Karpas-422 (cell line): ENCODE measurements around the gene UBE2QL1. TPM values are rescaled to one million over a fixed set of nuclear protein-coding genes. Genes with fewer than 3 reads are reported as not detected.

Experiments
- DNase-seq: peaks from one replicate; pipeline ENCODE4 v3.0.0-alpha.2; 2015
- H2AFZ ChIP-seq: fragments of 200-600 bp; sonication (generic); 2 replicates; pipeline ENCODE4 v1.6.1; 2014; ENCODE audit warnings: antibody characterized with exemption, low read length, mixed read lengths
- H3K27ac ChIP-seq: fragments of 200-600 bp; sonication (generic); 2 replicates; pipeline ENCODE4 v1.5.1; 2014; ENCODE audit warnings: mild to moderate bottlenecking, low read length, moderate library complexity
- H3K27me3 ChIP-seq: fragments of 200-600 bp; sonication (generic); 2 replicates; pipeline ENCODE4 v1.6.1; 2014; ENCODE audit warnings: low read length, mixed read lengths
- H3K36me3 ChIP-seq: fragments of 200-600 bp; sonication (generic); 2 replicates; pipeline ENCODE4 v1.6.1; 2014; ENCODE audit warnings: low read length, mixed read lengths; ENCODE audit not compliant: insufficient read depth
- H3K4me1 ChIP-seq: fragments of 200-600 bp; sonication (generic); 2 replicates; pipeline ENCODE4 v1.6.1; 2014; ENCODE audit warnings: mild to moderate bottlenecking, low read length, mixed read lengths
- H3K4me2 ChIP-seq: fragments of 200-600 bp; sonication (generic); 2 replicates; pipeline ENCODE4 v1.6.1; 2014; ENCODE audit warnings: low read length, low read depth, mild to moderate bottlenecking; ENCODE audit not compliant: poor library complexity, severe bottlenecking
- H3K4me3 ChIP-seq: fragments of 200-600 bp; sonication (generic); 2 replicates; pipeline ENCODE4 v1.5.1; 2014; ENCODE audit warnings: mild to moderate bottlenecking, antibody characterized with exemption, low read length, mixed read lengths
- H3K79me2 ChIP-seq: fragments of 200-600 bp; sonication (generic); 2 replicates; pipeline ENCODE4 v1.6.1; 2014; ENCODE audit warnings: mild to moderate bottlenecking, low read length, mixed read lengths
- H3K9ac ChIP-seq: fragments of 200-600 bp; sonication (generic); 2 replicates; pipeline ENCODE4 v1.6.0; 2014; ENCODE audit warnings: low read length
- H3K9me2 ChIP-seq: fragments of 200-600 bp; sonication (generic), shearing (Covaris generic); replicated peaks from 2 replicates; pipeline ENCODE4 v1.6.0; 2014; ENCODE audit warnings: mild to moderate bottlenecking, low read length, moderate library complexity; ENCODE audit not compliant: insufficient read depth
- H3K9me3 ChIP-seq: fragments of 300-700, 200-600 bp; sonication (generic); 2 replicates; pipeline ENCODE4 v1.6.1; 2014; ENCODE audit warnings: low read length, mixed read lengths
- H4K20me1 ChIP-seq: fragments of 200-600 bp; sonication (generic); 2 replicates; pipeline ENCODE4 v1.6.1; 2014; ENCODE audit warnings: mild to moderate bottlenecking, antibody characterized with exemption, low read length, low read depth; ENCODE audit not compliant: insufficient read depth
- total RNA-seq: library from RNA; depleted of rRNA; stranded (reverse); fragments of >200 nt; shearing (Covaris generic); gene quantifications from 2 replicates; pipeline ENCODE4 v1.2.3, GENCODE V29; 2014; ENCODE audit warnings: low replicate concordance

The UBE2QL1 gene
- total RNA-seq, 1 experiment from 2014 or later: not detected

- no peaks in the 10 kb centered on the region for H3K79me2 ChIP-seq
- no peaks in the 10 kb centered on the region for H3K9me2 ChIP-seq
- H2AFZ ChIP-seq: no peak overlapping the region
- no peak overlapping the region for H3K27ac ChIP-seq
- no peak for DNase-seq
- no peak overlapping the region for H3K9ac ChIP-seq
- no peaks in the 10 kb centered on the region for H4K20me1 ChIP-seq
- no peaks in the 10 kb centered on the region for H3K9me3 ChIP-seq
- H3K4me3 ChIP-seq: no peak overlapping the region
- peaks cover 2% of the 10 kb centered on the region; the same call in 1 of the 2 replicates for H3K27me3 ChIP-seq
- no peak overlapping the region for H3K4me2 ChIP-seq
- H3K4me1 ChIP-seq: no peaks in the 10 kb centered on the region
- no peaks in the 10 kb centered on the region for H3K36me3 ChIP-seq
These were observed 6.0 kb downstream of the UBE2QL1 start for GRCh38 chr5:6454628-6455053.

GRCh38 chr5:6455571-6456200 is 7.0 kb downstream of the UBE2QL1 start:
- Histone ChIP-seq H3K9me3 (no peaks in the 10 kb centered on the region), H3K36me3 (no peaks in the 10 kb centered on the region), H3K27ac (no peak overlapping the region), H3K4me3 (no peak overlapping the region), H3K9me2 (no peaks in the 10 kb centered on the region), H3K4me2 (no peak overlapping the region), H3K9ac (no peak overlapping the region), H4K20me1 (no peaks in the 10 kb centered on the region), H3K79me2 (no peaks in the 10 kb centered on the region), H3K27me3 (peaks cover 2% of the 10 kb centered on the region; the same call in 1 of the 2 replicates), H2AFZ (no peak overlapping the region), H3K4me1 (no peaks in the 10 kb centered on the region)
- no peak for DNase-seq

- no peak for DNase-seq
- no peaks in the 10 kb centered on the region for H4K20me1 ChIP-seq
These were observed 8.2 kb downstream of the UBE2QL1 start for GRCh38 chr5:6456766-6457370.

DNA sequence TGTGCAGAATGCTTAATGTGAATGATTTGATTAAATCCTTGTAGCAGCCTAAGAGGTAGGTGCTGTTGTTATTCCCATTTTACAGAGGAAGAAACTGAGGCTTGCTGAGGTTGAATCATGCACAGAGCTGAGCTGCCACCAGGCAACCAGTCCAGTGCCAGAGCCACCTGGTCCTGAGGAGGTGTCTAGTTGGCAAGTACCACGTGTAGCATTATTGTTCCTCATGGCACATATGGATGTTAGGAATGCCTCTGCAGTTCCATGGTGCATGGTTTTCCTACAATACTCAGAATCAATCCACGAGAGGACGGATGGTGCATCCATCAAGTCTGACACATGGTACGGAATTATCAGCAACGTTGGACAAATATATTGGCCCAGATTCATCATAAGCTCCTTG is 8.9 kb downstream of the UBE2QL1 start:
- Histone ChIP-seq H3K9me3 (no peaks in the 10 kb centered on the region), H3K9ac (no peak overlapping the region), H3K27ac (no peak overlapping the region), H3K79me2 (no peaks in the 10 kb centered on the region), H3K4me3 (no peak overlapping the region), H3K4me2 (no peak overlapping the region), H3K36me3 (no peaks in the 10 kb centered on the region), H2AFZ (no peak overlapping the region), H3K4me1 (no peaks in the 10 kb centered on the region), H3K9me2 (no peaks in the 10 kb centered on the region), H4K20me1 (no peaks in the 10 kb centered on the region), H3K27me3 (no peaks in the 10 kb centered on the region)
- DNase-seq: no peak

More at GRCh38 chr5:6456766-6457370, 8.2 kb downstream of the UBE2QL1 start:
- H2AFZ ChIP-seq: no peak overlapping the region
- H3K27me3 ChIP-seq: no peaks in the 10 kb centered on the region
- H3K9me3 ChIP-seq: no peaks in the 10 kb centered on the region
- no peaks in the 10 kb centered on the region for H3K36me3 ChIP-seq
- H3K4me2 ChIP-seq: no peak overlapping the region
- no peak overlapping the region for H3K27ac ChIP-seq
- no peaks in the 10 kb centered on the region for H3K4me1 ChIP-seq
- H3K79me2 ChIP-seq: no peaks in the 10 kb centered on the region
- H3K4me3 ChIP-seq: no peak overlapping the region
- H3K9ac ChIP-seq: no peak overlapping the region
- H3K9me2 ChIP-seq: no peaks in the 10 kb centered on the region

- Histone ChIP-seq H3K4me2 (no peak overlapping the region), H3K36me3 (no peaks in the 10 kb centered on the region), H4K20me1 (no peaks in the 10 kb centered on the region), H3K4me3 (no peak overlapping the region), H2AFZ (no peak overlapping the region), H3K4me1 (no peaks in the 10 kb centered on the region), H3K9me3 (no peaks in the 10 kb centered on the region), H3K79me2 (no peaks in the 10 kb centered on the region), H3K27me3 (no peaks in the 10 kb centered on the region), H3K27ac (no peak overlapping the region), H3K9me2 (no peaks in the 10 kb centered on the region), H3K9ac (no peak overlapping the region)
- no peak for DNase-seq
These were observed 10.2 kb downstream of the UBE2QL1 start for GRCh38 chr5:6458833-6459232.

DNA sequence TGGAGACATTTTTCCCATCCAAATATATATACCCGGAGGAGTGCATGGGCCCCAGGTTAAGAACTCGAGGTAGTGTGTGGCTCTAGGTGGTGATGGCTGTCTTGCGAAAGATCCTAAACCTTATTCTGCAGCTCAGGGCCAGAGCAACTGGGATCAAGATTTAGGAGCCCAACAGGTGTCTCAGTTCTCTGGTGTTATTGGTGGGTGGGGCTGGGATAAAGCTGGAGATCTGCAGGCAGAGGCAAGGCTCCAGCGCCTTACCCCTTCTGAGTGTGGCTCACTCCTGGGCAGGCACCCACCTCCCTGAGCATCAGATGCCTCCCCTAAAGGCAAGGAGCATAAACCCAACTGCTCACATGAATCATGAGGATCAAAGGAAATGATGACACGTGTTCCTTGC is 11.2 kb downstream of the UBE2QL1 start:
- Histone ChIP-seq H3K4me1 (no peaks in the 10 kb centered on the region), H3K9ac (no peak overlapping the region), H3K4me3 (no peak overlapping the region), H3K36me3 (no peaks in the 10 kb centered on the region), H3K79me2 (no peaks in the 10 kb centered on the region), H3K27me3 (no peaks in the 10 kb centered on the region), H3K27ac (no peak overlapping the region), H2AFZ (no peak overlapping the region), H4K20me1 (no peaks in the 10 kb centered on the region), H3K4me2 (no peak overlapping the region), H3K9me3 (no peaks in the 10 kb centered on the region), H3K9me2 (no peaks in the 10 kb centered on the region)
- DNase-seq: no peak

DNA sequence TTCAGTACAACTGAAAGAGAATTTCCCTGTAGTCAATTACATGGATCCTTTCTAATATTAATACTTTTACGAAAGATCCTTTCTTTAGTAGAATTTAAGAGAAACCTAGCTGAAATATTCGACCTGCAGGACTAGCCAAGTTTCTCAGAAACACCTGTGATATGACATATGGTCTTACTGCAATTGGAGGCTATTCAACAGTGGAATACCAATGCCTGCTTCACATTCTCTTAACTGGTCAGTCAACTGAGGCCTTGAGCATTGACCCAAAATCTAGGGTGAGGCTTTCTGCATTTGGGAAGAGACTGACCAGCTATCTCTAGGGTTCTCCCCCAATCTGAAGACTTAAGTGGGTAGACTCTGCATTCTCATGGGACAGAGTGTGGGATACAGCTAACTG is 12.3 kb downstream of the UBE2QL1 start:
- H3K27ac ChIP-seq: no peak overlapping the region
- no peak overlapping the region for H3K4me3 ChIP-seq
- H3K4me2 ChIP-seq: no peak overlapping the region
- H3K36me3 ChIP-seq: no peaks in the 10 kb centered on the region
- no peaks in the 10 kb centered on the region for H3K9me3 ChIP-seq
- H3K27me3 ChIP-seq: no peaks in the 10 kb centered on the region
- H2AFZ ChIP-seq: no peak overlapping the region
- H3K4me1 ChIP-seq: no peaks in the 10 kb centered on the region
- no peaks in the 10 kb centered on the region for H3K79me2 ChIP-seq
- no peaks in the 10 kb centered on the region for H4K20me1 ChIP-seq
- no peak overlapping the region for H3K9ac ChIP-seq
- no peak for DNase-seq
- no peaks in the 10 kb centered on the region for H3K9me2 ChIP-seq

- H3K9me2 ChIP-seq: no peaks in the 10 kb centered on the region
- no peak overlapping the region for H3K9ac ChIP-seq
- H3K79me2 ChIP-seq: no peaks in the 10 kb centered on the region
- H3K4me3 ChIP-seq: no peak overlapping the region
- H3K9me3 ChIP-seq: no peaks in the 10 kb centered on the region
- no peaks in the 10 kb centered on the region for H3K27me3 ChIP-seq
- H3K36me3 ChIP-seq: no peaks in the 10 kb centered on the region
- DNase-seq: no peak
- H2AFZ ChIP-seq: no peak overlapping the region
- no peaks in the 10 kb centered on the region for H3K4me1 ChIP-seq
- no peak overlapping the region for H3K27ac ChIP-seq
- H4K20me1 ChIP-seq: no peaks in the 10 kb centered on the region
- H3K4me2 ChIP-seq: no peak overlapping the region
These were observed 13.4 kb downstream of the UBE2QL1 start for GRCh38 chr5:6461793-6462650.
